H1 (cell line): ENCODE results near the gene INTU. TPM values are rescaled to one million over a fixed set of nuclear protein-coding genes. Genes with fewer than 3 reads are reported as not detected.
A peak's percentile ranks its signal among the peaks of the same experiment; 100 is the strongest.

Experiments
- CTCF ChIA-PET: fragments of 300-600 bp; sonication (Branson Sonifier 250); formaldehyde crosslinking; loops from one replicate; lab custom pipeline; 2021; ENCODE audit not compliant: partially characterized antibody; lab: Charles Lee
- POLR2A ChIA-PET: fragments of 300-600 bp; sonication (Branson Sonifier 250); formaldehyde crosslinking; loops from one replicate; lab custom pipeline; 2021; ENCODE audit warnings: inconsistent platforms; ENCODE audit not compliant: partially characterized antibody; lab: Charles Lee
- DNase-seq, 2 experiments: peaks; one replicate each; pipeline versions ENCODE4 v3.0.0 to v3.0.0-alpha.2; 2010 to 2022; ENCODE audit warnings: low spot score in 2 of 2, low read depth in 1 of 2, mixed read lengths in 1 of 2
- FAIRE-seq: peaks from 2 replicates; lab custom pipeline; 2011; peaks lifted over from hg19 to GRCh38; lab: Jason Lieb, UNC
- H2AFZ ChIP-seq: 2 replicates; pipeline ENCODE4 v1.8.1; 2012; ENCODE audit warnings: low read length, inconsistent platforms
- H2AK5ac ChIP-seq: 2 replicates; pipeline ENCODE4 v1.6.1; 2013; ENCODE audit warnings: low read depth, low read length
- H2BK120ac ChIP-seq: replicated peaks from 2 replicates; pipeline ENCODE3; 2013; ENCODE audit warnings: low read depth, low read length, inconsistent platforms
- H2BK12ac ChIP-seq: 2 replicates; pipeline ENCODE4 v1.6.1; 2013; ENCODE audit warnings: low read depth, low read length
- H2BK15ac ChIP-seq: 2 replicates; pipeline ENCODE4 v1.6.1; 2013; ENCODE audit warnings: low read length
- H2BK20ac ChIP-seq: 2 replicates; pipeline ENCODE4 v1.6.1; 2013; ENCODE audit warnings: low read length
- H2BK5ac ChIP-seq: 2 replicates; pipeline ENCODE4 v1.6.1; 2013; ENCODE audit warnings: low read depth, low read length
- H3K14ac ChIP-seq: 2 replicates; pipeline ENCODE4 v1.6.1; 2013; ENCODE audit warnings: inconsistent platforms; ENCODE audit not compliant: insufficient read length
- H3K18ac ChIP-seq: 2 replicates; pipeline ENCODE4 v1.6.1; 2013; ENCODE audit warnings: low read length; ENCODE audit errors: extremely low read depth
- H3K23ac ChIP-seq: 2 replicates; pipeline ENCODE4 v1.6.1; 2013; ENCODE audit warnings: inconsistent platforms; ENCODE audit not compliant: insufficient read length
- H3K23me2 ChIP-seq: 2 replicates; pipeline ENCODE4 v1.6.1; 2013; ENCODE audit warnings: low read depth, low read length
- H3K27ac ChIP-seq: 2 replicates; pipeline ENCODE4 v1.6.1; 2011; ENCODE audit warnings: low read depth, low read length, inconsistent platforms
- H3K27me3 ChIP-seq, 4 experiments: replicated peaks in 1 of 4; 1 replicate in 1 of 4; 2 replicates in 3 of 4; pipeline versions ENCODE4 v1.6.1 to v1.8.1; 2011 to 2013; ENCODE audit warnings: low read length in 3 of 4, mild to moderate bottlenecking in 3 of 4, inconsistent platforms in 2 of 4, mixed read lengths in 2 of 4, moderate library complexity in 1 of 4; ENCODE audit not compliant: control insufficient read depth in 3 of 4, insufficient read depth in 3 of 4; ENCODE audit errors: extremely low read depth in 1 of 4
- H3K36me3 ChIP-seq, 4 experiments: 2 replicates each; pipeline versions ENCODE4 v1.6.1 to v1.8.1; 2011 to 2013; ENCODE audit warnings: mild to moderate bottlenecking in 4 of 4, low read length in 3 of 4, moderate library complexity in 2 of 4, control low read depth in 1 of 4, inconsistent platforms in 1 of 4; ENCODE audit not compliant: insufficient read depth in 4 of 4, control insufficient read depth in 2 of 4
- H3K4ac ChIP-seq: replicated peaks from 2 replicates; pipeline ENCODE3; 2013; ENCODE audit warnings: low read length, low read depth, mixed read lengths, inconsistent platforms; ENCODE audit not compliant: insufficient read length
- H3K4me1 ChIP-seq, 4 experiments: replicated peaks in 1 of 4; 1 replicate in 1 of 4; 2 replicates in 3 of 4; pipeline versions ENCODE4 v1.6.1 to v1.8.1; 2011 to 2013; ENCODE audit warnings: low read length in 3 of 4, inconsistent platforms in 2 of 4, mixed read lengths in 1 of 4; ENCODE audit not compliant: insufficient read depth in 4 of 4, control insufficient read depth in 3 of 4
- H3K4me2 ChIP-seq, 2 experiments: 2 replicates each; pipeline versions ENCODE4 v1.6.1 to v1.8.1; 2011 to 2013; ENCODE audit warnings: low read depth in 2 of 2, low read length in 2 of 2, control low read depth in 1 of 2, inconsistent platforms in 1 of 2, mild to moderate bottlenecking in 1 of 2; ENCODE audit not compliant: insufficient read depth in 1 of 2
- H3K4me3 ChIP-seq, 4 experiments: fragments of 200-600, 300-600 bp in 1 of 4; sonication (generic), shearing (Covaris generic), sonication (Bioruptor Twin) in 1 of 4; 2 replicates each; pipeline versions ENCODE4 v1.5.1 to v1.8.1; 2011 to 2016; ENCODE audit warnings: low read length in 4 of 4, low read depth in 3 of 4, control low read depth in 2 of 4, inconsistent platforms in 2 of 4, mild to moderate bottlenecking in 2 of 4, mixed read lengths in 1 of 4, moderate library complexity in 1 of 4; ENCODE audit not compliant: insufficient read depth in 2 of 4; ENCODE audit errors: extremely low read depth in 1 of 4
- H3K56ac ChIP-seq: replicated peaks from 2 replicates; pipeline ENCODE3; 2013; ENCODE audit warnings: low read depth, mild to moderate bottlenecking, mixed read lengths, low read length, inconsistent platforms; ENCODE audit not compliant: insufficient read length
- H3K79me1 ChIP-seq: 2 replicates; pipeline ENCODE4 v1.6.1; 2013; ENCODE audit warnings: low read depth, low read length, control low read depth
- H3K79me2 ChIP-seq, 2 experiments: 2 replicates each; pipeline versions ENCODE4 v1.6.1 to v1.8.1; 2012 to 2013; ENCODE audit warnings: low read length in 2 of 2, mild to moderate bottlenecking in 2 of 2, inconsistent platforms in 1 of 2; ENCODE audit not compliant: insufficient read depth in 2 of 2, control insufficient read depth in 1 of 2
- H3K9ac ChIP-seq, 4 experiments: replicated peaks in 1 of 4; 1 replicate in 1 of 4; 2 replicates in 3 of 4; pipeline versions ENCODE4 v1.6.1 to v1.8.1; 2011 to 2013; ENCODE audit warnings: low read depth in 3 of 4, low read length in 3 of 4, control low read depth in 2 of 4, mild to moderate bottlenecking in 2 of 4, moderate library complexity in 2 of 4, inconsistent platforms in 1 of 4; ENCODE audit errors: extremely low read depth in 1 of 4
- H3K9me3 ChIP-seq, 2 experiments: 2 replicates each; pipeline versions ENCODE4 v1.6.1 to v1.8.1; 2012 to 2013; ENCODE audit warnings: mild to moderate bottlenecking in 2 of 2, moderate library complexity in 2 of 2, control low read depth in 1 of 2, inconsistent platforms in 1 of 2, low read depth in 1 of 2, low read length in 1 of 2, mixed read lengths in 1 of 2; ENCODE audit not compliant: insufficient read depth in 2 of 2
- H4K20me1 ChIP-seq, 2 experiments: replicated peaks in 1 of 2; 2 replicates each; pipeline versions ENCODE3 to v1.8.1; 2011 to 2013; ENCODE audit warnings: inconsistent platforms in 2 of 2, low read length in 2 of 2, mild to moderate bottlenecking in 1 of 2; ENCODE audit not compliant: insufficient read depth in 2 of 2, control insufficient read depth in 1 of 2
- H4K5ac ChIP-seq: 2 replicates; pipeline ENCODE4 v1.6.1; 2013; ENCODE audit warnings: low read length, low read depth, mixed read lengths, inconsistent platforms; ENCODE audit not compliant: insufficient read length
- H4K8ac ChIP-seq: 2 replicates; pipeline ENCODE4 v1.8.0; 2013; ENCODE audit warnings: mild to moderate bottlenecking, moderate library complexity, low read length, inconsistent platforms; ENCODE audit not compliant: insufficient read depth; ENCODE audit errors: extremely low read depth
- H4K91ac ChIP-seq: replicated peaks from 2 replicates; pipeline ENCODE3; 2013; ENCODE audit warnings: low read length, mixed read lengths, inconsistent platforms; ENCODE audit not compliant: insufficient read length
- JUND ChIP-seq: IDR thresholded peaks from 2 replicates; pipeline ENCODE4 v1.6.1; 2011; ENCODE audit warnings: mild to moderate bottlenecking, improper control_type of control experiment, low read length
- KDM5A ChIP-seq: fragments of 200-600 bp; IDR thresholded peaks from 2 replicates; pipeline ENCODE4 v1.7.1; 2012; ENCODE audit warnings: mild to moderate bottlenecking, low read length, inconsistent platforms, mixed read lengths
- WGBS, 2 experiments: shearing (Covaris generic) in 1 of 2; methylation state at CpG; one replicate each; pipeline versions ENCODE4 v1.1.6 to v1.1.7; 2013 to 2015; ENCODE audit warnings: low lambda C conversion rate in 2 of 2, mixed read lengths in 2 of 2, inconsistent platforms in 1 of 2, low coverage in 1 of 2, missing lambda C conversion rate in 1 of 2; ENCODE audit not compliant: insufficient replicate concordance in 2 of 2, insufficient coverage in 1 of 2, insufficient read length in 1 of 2; ENCODE audit errors: extremely low coverage in 1 of 2, missing lambda C conversion rate in 1 of 2; 5-methylcytosine and 5-hydroxymethylcytosine counted together
- polyA plus RNA-seq, 7 experiments: library from polyadenylated mRNA; depleted of rRNA in 3 of 7; stranded (reverse) in 5 of 7; unstranded in 2 of 7; fragments of >200 nt in 5 of 7; fragments of 200-250 nt in 2 of 7; gene quantifications; 1 replicate in 5 of 7; 2 replicates in 1 of 7; 4 replicates in 1 of 7; pipeline versions ENCODE4 v1.2.1 to v1.2.3, GENCODE V29; 2011 to 2013; ENCODE audit warnings: missing spikeins in 2 of 7, mixed read lengths in 2 of 7
- total RNA-seq: library from RNA; stranded (reverse); fragmentation: NEBNext Ultra II Directional; extraction: Animal tissue kit (Norgen Biotek cat#: 25700); gene quantifications from 2 replicates; pipeline ENCODE4 v1.2.1, GENCODE V29; 2021

The INTU gene
- total and polyA plus RNA-seq, 2 of the 8 experiments (the other 6 are each of a cell fraction or from before 2014, with no cell fraction given): 6.0 to 15.1 TPM

GRCh38 chr4:127631420-127631819 is 1.3 kb upstream of the INTU start:
- TF ChIP-seq JUND (0 out of 2 replicates have a peak, but pooled peaks have one; percentile 8), KDM5A (no peak)
- no peak overlapping the region for H4K8ac ChIP-seq
- H3K9me3 ChIP-seq: no peaks in the 10 kb centered on the region
- H3K27me3 ChIP-seq: no peaks in the 10 kb centered on the region
- H3K23me2 ChIP-seq: peaks cover 8% of the 10 kb centered on the region
- no peak overlapping the region for H4K91ac ChIP-seq
- no peak overlapping the region for H3K14ac ChIP-seq
- H2AFZ ChIP-seq: no peak overlapping the region
- H3K27ac ChIP-seq: no peak overlapping the region
- ChIA-PET CTCF (interaction anchor here (0.7 to 1.8 kb wide), 2 partner anchors 9 to 33 kb away, joined by 3 to 5 read pairs; no protein-coding TSS in a partner anchor), POLR2A (interaction anchor here (3.8 kb wide), 1 partner anchor 8 kb away, joined by 20 read pairs; no protein-coding TSS in a partner anchor)
- peaks cover 0 to 26% of the 10 kb centered on the region in 2 experiments; a peak in 2 of 4 replicates for H3K79me2 ChIP-seq
- no peak overlapping the region for H2BK15ac ChIP-seq
- no peak for DNase-seq
- H4K5ac ChIP-seq: no peak overlapping the region
- no peak overlapping the region for H3K56ac ChIP-seq
- H3K4me1 ChIP-seq: peaks cover 0 to 4% (median 0%) of the 10 kb centered on the region in 4 experiments; a peak in 1 of 7 replicates
- H3K4me2 ChIP-seq: no peak overlapping the region; a peak in 1 of 4 replicates
- H3K36me3 ChIP-seq: no peaks in the 10 kb centered on the region
- no peak overlapping the region for H3K18ac ChIP-seq
- H4K20me1 ChIP-seq: no peaks in the 10 kb centered on the region
- whole genome bisulfite sequencing, 2 experiments: 71% methylated on average over 2 of the region's 2 CpGs; no CpG with 5 or more reads in 1 of the 2 experiments
- H3K4me3 ChIP-seq: no peak overlapping the region
- no peak for FAIRE-seq
- H3K4ac ChIP-seq: no peak overlapping the region
- no peak overlapping the region for H3K23ac ChIP-seq
- no peaks in the 10 kb centered on the region for H3K79me1 ChIP-seq
- no peak overlapping the region for H2BK12ac ChIP-seq
- no peak overlapping the region for H2BK5ac ChIP-seq
- no peak overlapping the region for H2BK120ac ChIP-seq
- H2BK20ac ChIP-seq: no peak overlapping the region
- H3K9ac ChIP-seq: no peak overlapping the region
- H2AK5ac ChIP-seq: no peak overlapping the region
